H1 (cell line): Measurements from ENCODE around the gene RAET1G.

ENCODE experiments used
- CTCF ChIP-seq, 3 experiments: IDR thresholded peaks; 1 replicate in 2 of 3; 2 replicates in 1 of 3; pipeline versions ENCODE4 v1.5.1 to v1.6.1; 2011; ENCODE audit warnings: low read length in 3 of 3, mild to moderate bottlenecking in 3 of 3, inconsistent platforms in 2 of 3, low read depth in 1 of 3, moderate library complexity in 1 of 3; ENCODE audit not compliant: insufficient read depth in 1 of 3; ENCODE audit errors: control extremely low read depth in 1 of 3
- RXRA ChIP-seq: IDR thresholded peaks from 2 replicates; pipeline ENCODE4 v1.6.1; 2011; ENCODE audit warnings: low read depth, mild to moderate bottlenecking, low read length, moderate library complexity; ENCODE audit not compliant: insufficient read depth

GRCh38 chr6:149869275-149869892 lies 53.5 kb downstream of the RAET1G start:
- TF ChIP-seq CTCF (IDR thresholded peaks at IDR 0.05; ENCODE audit: control extremely low read depth in 1 of 3, insufficient read depth in 1 of 3, low read depth in 1 of 3, low read length in 3 of 3) (no peak), RXRA (no peak)
